Transverse colon (tissue), 4 donors: ENCODE results near the gene SPI1. TPM values are rescaled to one million over a fixed set of nuclear protein-coding genes. Genes with fewer than 3 reads are reported as not detected.
A peak's percentile ranks its signal among the peaks of the same experiment; 100 is the strongest.

ENCODE experiments used
- DNase-seq: peaks from one replicate; pipeline ENCODE4 v3.0.0-alpha.2; 2019
- H3K27ac ChIP-seq, 4 donors: fragments of 200-600 bp; sonication (generic); 2 replicates each; pipeline ENCODE4 v1.5.1; 2016 to 2018; ENCODE audit warnings: inconsistent platforms in 4 of 4
- H3K27me3 ChIP-seq: fragments of 200-600 bp; sonication (generic); 2 replicates; pipeline ENCODE4 v1.5.1; 2017; ENCODE audit warnings: inconsistent platforms
- H3K36me3 ChIP-seq, 4 donors: fragments of 200-600 bp; sonication (generic); 2 replicates each; pipeline ENCODE4 v1.5.1; 2017 to 2019; ENCODE audit warnings: inconsistent platforms in 4 of 4
- H3K4me1 ChIP-seq, 4 donors: fragments of 200-600 bp; sonication (generic); 2 replicates each; pipeline ENCODE4 v1.5.1; 2017 to 2020; ENCODE audit warnings: inconsistent platforms in 4 of 4
- H3K4me3 ChIP-seq, 4 donors: fragments of 200-600 bp; sonication (generic); 1 replicate in 1 of 4; 2 replicates in 3 of 4; pipeline versions ENCODE4 v1.5.1 to v1.6.1; 2017 to 2019; ENCODE audit warnings: inconsistent platforms in 4 of 4
- H3K9me3 ChIP-seq, 2 donors: fragments of 200-600 bp; sonication (generic); 2 replicates each; pipeline ENCODE4 v1.5.1; 2017 to 2019; ENCODE audit warnings: inconsistent platforms in 2 of 2
- CTCF ChIP-seq, 5 experiments: fragments of 200-600 bp in 3 of 5; fragments of 450-650 bp in 2 of 5; sonication (generic) in 3 of 5; IDR thresholded peaks; 1 replicate in 2 of 5; 2 replicates in 3 of 5; pipeline ENCODE4 v1.5.1; 2016 to 2017; ENCODE audit warnings: antibody characterized with exemption in 5 of 5, inconsistent platforms in 3 of 5, mild to moderate bottlenecking in 2 of 5, moderate library complexity in 1 of 5
- EP300 ChIP-seq: sonication (generic); formaldehyde crosslinking; IDR thresholded peaks from one replicate; pipeline ENCODE4 v1.6.1; 2017; ENCODE audit warnings: antibody characterized with exemption, low read depth
- POLR2A ChIP-seq: fragments of 450-650 bp; IDR thresholded peaks from one replicate; pipeline ENCODE4 v1.6.1; 2016; ENCODE audit warnings: antibody characterized with exemption, mild to moderate bottlenecking, moderate library complexity
- POLR2AphosphoS5 ChIP-seq, 3 donors: sonication (generic); formaldehyde crosslinking; IDR thresholded peaks; one replicate each; pipeline ENCODE4 v1.6.1; 2016; ENCODE audit warnings: antibody characterized with exemption in 3 of 3
- WGBS, 2 donors: methylation state at CpG; one replicate each; pipeline ENCODE4 v1.1.5; 2018; ENCODE audit warnings: low coverage in 1 of 2; 5-methylcytosine and 5-hydroxymethylcytosine counted together
- in situ Hi-C, 4 donors: fragments of 200-750 bp; cut with MboI; loops; one replicate each; pipeline versions ENCODE4 v1.15.0 to v1.15.1; 2017; ENCODE audit warnings: low sequenced_read_pairs in 3 of 4, low pct_ligation_motif_present in 1 of 4, low pct_unique_long_range_greater_than_20kb in 1 of 4
- intact Hi-C: fragments of 100-400 bp; cut with DNase I; formaldehyde crosslinking; loops from one replicate; pipeline ENCODE4 v1.15.1; 2023; ENCODE audit warnings: low total_unique reads
- total RNA-seq, 4 donors: library from RNA; depleted of rRNA; stranded (reverse); fragments of >200 nt; gene quantifications; one replicate each; pipeline ENCODE4 v1.1.0, GENCODE V29; 2016

Gene SPI1
- 10 to 100 TPM in 2 of 4 donors, 1 to 10 TPM in 2; 7.1 to 35.5 (median 17.2) TPM for total RNA-seq

DNA sequence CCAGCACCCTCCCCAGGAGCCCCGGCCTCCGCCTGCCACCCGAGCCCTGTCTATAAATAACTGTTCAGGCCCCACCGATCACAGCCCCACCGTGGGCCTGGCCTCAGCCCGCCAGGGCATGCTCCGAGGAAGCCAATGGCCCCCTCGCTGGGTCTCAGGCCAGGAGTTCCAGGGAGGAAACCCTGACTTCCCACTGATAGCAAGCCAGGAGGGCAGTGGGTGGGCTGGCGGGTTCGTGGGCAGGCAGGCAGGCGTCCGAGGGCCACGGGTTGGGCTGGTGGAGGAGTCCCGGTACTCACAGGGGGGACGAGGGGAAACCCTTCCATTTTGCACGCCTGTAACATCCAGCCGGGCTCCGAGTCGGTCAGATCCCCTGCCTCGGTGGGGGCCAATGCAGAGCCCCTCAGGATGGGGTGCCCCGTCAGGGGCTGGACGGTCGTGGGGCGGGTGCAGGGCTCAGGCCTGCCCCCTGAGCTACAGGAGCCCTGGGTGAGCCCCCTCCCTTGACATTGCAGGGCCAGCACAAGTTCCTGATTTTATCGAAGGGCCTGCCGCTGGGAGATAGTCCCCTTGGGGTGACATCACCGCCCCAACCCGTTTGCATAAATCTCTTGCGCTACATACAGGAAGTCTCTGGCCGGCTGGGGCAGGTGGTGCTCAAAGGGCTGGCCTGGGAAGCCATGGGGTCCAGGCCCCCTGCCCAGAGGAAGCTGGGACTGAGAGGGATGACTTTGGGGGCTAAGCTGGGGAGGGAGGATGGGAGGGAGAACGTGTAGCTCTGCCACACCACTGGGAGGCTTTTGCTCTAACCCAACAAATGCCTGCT, at the start of gene SPI1:
Gene SPI1, minus strand, starts transcription at position 538 of the 826 bp plus-strand sequence. Its CDS starts 194 bp downstream, at position 344.
- H3K27me3 ChIP-seq, result no peaks in the 10 kb centered on the region
- intact Hi-C loops, result loop anchor here (5.0 to 10.0 kb wide), 2 partner anchors 74 to 477 kb away; no protein-coding TSS in a partner anchor
- peak within 1 kb of the TSS; percentile 67 to 79 (median 74) for H3K27ac ChIP-seq
- TF ChIP-seq EP300 (no peak), CTCF (IDR thresholded peaks at IDR 0.05) (no peak), POLR2A (peak; percentile 37), POLR2AphosphoS5 (IDR thresholded peaks at IDR 0.05) (peak in 1 of 3 donors; percentile 33)
- H3K4me1 ChIP-seq, result no peaks in the 10 kb centered on the region
- 75 to 80% methylated on average over 1 to 31 of the region's 31 CpGs for WGBS, 2 donors
- peak within 1 kb of the TSS in 3 of 4 donors; percentile 14 to 38 (median 23) for H3K4me3 ChIP-seq
- H3K9me3 ChIP-seq, result no peaks in the 10 kb centered on the region
- H3K36me3 ChIP-seq, result no peaks in the 10 kb centered on the region
- DNase-seq, result peak; percentile 73
- in situ Hi-C loops, result no loop called here

DNA sequence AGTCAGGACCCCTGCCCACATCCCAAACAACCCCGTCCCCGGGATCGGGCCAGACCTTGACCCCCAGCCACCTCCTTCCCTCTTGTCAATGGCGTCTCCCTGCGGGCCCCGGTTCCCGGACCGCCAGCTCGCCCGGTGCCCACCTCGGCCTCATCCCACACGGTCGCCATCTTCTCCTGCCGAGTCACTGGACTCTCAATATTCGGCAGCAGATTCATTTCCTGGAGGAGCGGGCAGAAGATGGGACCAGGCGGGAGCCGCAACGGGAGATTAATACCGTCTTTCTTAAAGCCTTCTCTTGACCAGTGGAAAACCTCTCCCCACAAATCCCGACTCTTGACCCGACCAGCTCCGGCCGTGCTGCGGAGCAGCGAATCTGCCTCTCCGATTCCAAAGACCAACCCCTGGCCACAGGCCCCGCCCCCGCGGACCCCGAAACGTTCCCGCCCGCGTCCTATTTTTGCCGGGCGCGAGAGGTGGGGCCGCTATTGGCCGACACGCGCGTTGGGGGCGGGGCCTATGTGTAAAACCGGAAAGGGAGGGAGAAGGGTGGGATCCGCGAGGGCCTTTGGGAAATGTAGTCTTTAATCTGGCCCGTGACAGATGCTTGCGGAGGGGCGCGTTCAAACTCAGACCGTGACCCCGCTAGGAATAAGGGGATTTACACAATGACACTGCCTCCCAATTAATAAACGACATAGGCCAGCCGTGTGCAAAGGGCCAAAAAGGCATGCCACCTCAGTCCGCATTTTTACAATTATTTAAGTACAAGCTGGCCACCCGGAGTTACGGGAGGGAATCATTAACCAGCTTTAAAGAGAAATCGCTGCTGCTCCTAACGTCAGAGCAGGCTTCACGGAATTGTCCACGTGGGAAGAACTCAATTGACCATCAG, 48.0 kb upstream of the SPI1 start, which contains the start of gene PSMC3:
Gene PSMC3, minus strand, starts transcription at position 378 of the 895 bp plus-strand sequence. Its CDS starts 160 bp downstream, at position 218.
- DNase-seq, result peak; percentile 99
- TF ChIP-seq EP300 (no peak), CTCF (IDR thresholded peaks at IDR 0.05) (peak in 1 of 5 experiments; percentile 8), POLR2AphosphoS5 (IDR thresholded peaks at IDR 0.05) (peak; percentile 39 to 70 (median 63)), POLR2A (peak; percentile 66)
- peaks cover 0 to 27% (median 8%) of the 10 kb centered on the region in 4 donors for H3K36me3 ChIP-seq
- no peaks in the 10 kb centered on the region for H3K27me3 ChIP-seq
- peaks cover 7 to 18% (median 10%) of the 10 kb centered on the region in 4 donors for H3K4me1 ChIP-seq
- in situ Hi-C loops, result no loop called here
- H3K4me3 ChIP-seq, result peak within 1 kb of the TSS; percentile 68 to 97 (median 81)
- 0% methylated on average over 3 to 62 of the region's 62 CpGs for WGBS, 2 donors
- intact Hi-C loops, result no loop called here
- H3K27ac ChIP-seq, result peak within 1 kb of the TSS; percentile 80 to 91 (median 88)
- no peaks in the 10 kb centered on the region for H3K9me3 ChIP-seq

- peaks cover 7 to 18% (median 10%) of the 10 kb centered on the region in 4 donors for H3K4me1 ChIP-seq
- H3K36me3 ChIP-seq, result peaks cover 0 to 34% (median 9%) of the 10 kb centered on the region in 4 donors
- no peak for DNase-seq
- TF ChIP-seq CTCF (IDR thresholded peaks at IDR 0.05) (no peak), POLR2A (no peak)
- intact Hi-C loops (no loop called here), in situ Hi-C loops (no loop called here)
- H3K4me3 ChIP-seq, result peak overlapping the region; percentile 68 to 97 (median 81)
- 0 to 1% methylated on average over 11 to 14 of the region's 14 CpGs for WGBS, 2 donors
- no peaks in the 10 kb centered on the region for H3K27me3 ChIP-seq
- peak overlapping the region; percentile 80 to 91 (median 88) for H3K27ac ChIP-seq
- H3K9me3 ChIP-seq, result no peaks in the 10 kb centered on the region
Observed at GRCh38 chr11:47425611-47426010, 47.3 kb upstream of the SPI1 start.
